ENCODE measurements around the gene LRRC18.

Gene LRRC18

GRCh38 chr10:48941427-48942075 lies 1.9 kb upstream of the LRRC18 start:
- TF ChIP-seq CTCF (IDR thresholded peaks at IDR 0.05; ENCODE audit: low read length) = no peak
- TF ChIP-seq EZH2 (IDR thresholded peaks at IDR 0.05; ENCODE audit: borderline replicate concordance, low read length) = no peak
- Histone ChIP-seq H3K9me2 (ENCODE audit: low read depth, low read length) (no peaks in the 10 kb centered on the region), H3K79me2 (ENCODE audit: insufficient read depth, low read length) (no peaks in the 10 kb centered on the region), H3K4me2 (ENCODE audit: low read length) (no peak overlapping the region), H3K4me1 (ENCODE audit: insufficient read depth, low read length, severe bottlenecking) (no peaks in the 10 kb centered on the region), H3K4me3 (ENCODE audit: low read depth, low read length, poor library complexity, severe bottlenecking) (no peak overlapping the region), H3K9me3 (ENCODE audit: low read length) (no peaks in the 10 kb centered on the region), H3K27ac (ENCODE audit: low read depth, low read length, poor library complexity, severe bottlenecking) (no peak overlapping the region), H3K27me3 (ENCODE audit: insufficient read depth, low read length) (no peaks in the 10 kb centered on the region), H4K20me1 (ENCODE audit: insufficient read depth, low read length) (no peaks in the 10 kb centered on the region), H2AFZ (ENCODE audit: low read length) (no peak overlapping the region), H3K9ac (ENCODE audit: low read length) (no peak overlapping the region), H3F3A (ENCODE audit: insufficient read depth, low read length) (no peaks in the 10 kb centered on the region), H3K36me3 (ENCODE audit: insufficient read depth, low read length) (peaks cover 25% of the 10 kb centered on the region)

GRCh38 chr10:48940958-48941357 lies 1.3 kb upstream of the LRRC18 start:
- Histone ChIP-seq H3K36me3 (ENCODE audit: insufficient read depth, low read length) (peaks cover 20% of the 10 kb centered on the region), H3K27ac (ENCODE audit: low read depth, low read length, poor library complexity, severe bottlenecking) (no peak overlapping the region), H3K27me3 (ENCODE audit: insufficient read depth, low read length) (no peaks in the 10 kb centered on the region), H3K4me2 (ENCODE audit: low read length) (no peak overlapping the region), H4K20me1 (ENCODE audit: insufficient read depth, low read length) (no peaks in the 10 kb centered on the region), H3K79me2 (ENCODE audit: insufficient read depth, low read length) (no peaks in the 10 kb centered on the region), H3K9me3 (ENCODE audit: low read length) (no peaks in the 10 kb centered on the region), H3K4me1 (ENCODE audit: insufficient read depth, low read length, severe bottlenecking) (no peaks in the 10 kb centered on the region), H2AFZ (ENCODE audit: low read length) (no peak overlapping the region), H3K9ac (ENCODE audit: low read length) (no peak overlapping the region), H3K9me2 (ENCODE audit: low read depth, low read length) (no peaks in the 10 kb centered on the region), H3K4me3 (ENCODE audit: low read depth, low read length, poor library complexity, severe bottlenecking) (no peak overlapping the region), H3F3A (ENCODE audit: insufficient read depth, low read length) (no peaks in the 10 kb centered on the region)
- TF ChIP-seq CTCF (IDR thresholded peaks at IDR 0.05; ENCODE audit: low read length) = no peak
- no peak for TF ChIP-seq EZH2 (IDR thresholded peaks at IDR 0.05; ENCODE audit: borderline replicate concordance, low read length)

- Histone ChIP-seq H3K79me2 (ENCODE audit: insufficient read depth, low read length) (no peaks in the 10 kb centered on the region), H2AFZ (ENCODE audit: low read length) (no peak overlapping the region), H3K27ac (ENCODE audit: low read depth, low read length, poor library complexity, severe bottlenecking) (no peak overlapping the region), H3K9ac (ENCODE audit: low read length) (no peak overlapping the region), H3K4me3 (ENCODE audit: low read depth, low read length, poor library complexity, severe bottlenecking) (no peak overlapping the region), H3K4me1 (ENCODE audit: insufficient read depth, low read length, severe bottlenecking) (no peaks in the 10 kb centered on the region), H3F3A (ENCODE audit: insufficient read depth, low read length) (no peaks in the 10 kb centered on the region), H4K20me1 (ENCODE audit: insufficient read depth, low read length) (no peaks in the 10 kb centered on the region), H3K9me3 (ENCODE audit: low read length) (no peaks in the 10 kb centered on the region), H3K9me2 (ENCODE audit: low read depth, low read length) (no peaks in the 10 kb centered on the region), H3K27me3 (ENCODE audit: insufficient read depth, low read length) (no peaks in the 10 kb centered on the region), H3K36me3 (ENCODE audit: insufficient read depth, low read length) (peaks cover 20% of the 10 kb centered on the region), H3K4me2 (ENCODE audit: low read length) (no peak overlapping the region)
- TF ChIP-seq CTCF (IDR thresholded peaks at IDR 0.05; ENCODE audit: low read length) (no peak), EZH2 (IDR thresholded peaks at IDR 0.05; ENCODE audit: borderline replicate concordance, low read length) (no peak)
Observed at GRCh38 chr10:48940372-48940771, 732 bp upstream of the LRRC18 start.

Measured in OCI-LY1 (cell line).